BE2C (cell line): ENCODE measurements around the gene ICA1L.
"Not testable (repeated sequence)": the region's sequence is repeated elsewhere in the genome, so short reads cannot be mapped to it uniquely, and the experiment has no call there.

ENCODE experiments used
- DNase-seq: peaks from one replicate; pipeline ENCODE4 v3.0.0-alpha.2; 2020
- H3K27me3 ChIP-seq: fragments of 250-450 bp; sonication (Bioruptor Pico); 2 replicates; pipeline ENCODE4 v1.5.1; 2020; ENCODE audit warnings: mild to moderate bottlenecking
- H3K36me3 ChIP-seq: fragments of 250-450 bp; sonication (Bioruptor Pico); 2 replicates; pipeline ENCODE4 v1.5.1; 2020; ENCODE audit warnings: mild to moderate bottlenecking
- H3K4me1 ChIP-seq: fragments of 250-450 bp; sonication (Bioruptor Pico); 2 replicates; pipeline ENCODE4 v1.5.1; 2020
- H3K4me3 ChIP-seq: 2 replicates; pipeline ENCODE4 v1.5.1; 2011; ENCODE audit warnings: low read depth, low read length
- H3K9me3 ChIP-seq: fragments of 250-450 bp; sonication (Bioruptor Pico); 2 replicates; pipeline ENCODE4 v1.5.1; 2020
- CTCF ChIP-seq: IDR thresholded peaks from 2 replicates; pipeline ENCODE4 v1.5.1; 2012; ENCODE audit warnings: mild to moderate bottlenecking, low read depth, low read length

The ICA1L gene

GRCh38 chr2:202877699-202878098 lies 6.1 kb upstream of the ICA1L start:
- peaks cover 24% of the 10 kb centered on the region for H3K36me3 ChIP-seq
- no peaks in the 10 kb centered on the region for H3K4me1 ChIP-seq

GRCh38 chr2:202870431-202871299 lies 901 bp downstream of the ICA1L start:
- no peaks in the 10 kb centered on the region; the same call in 1 of the 2 replicates for H3K36me3 ChIP-seq
- DNase-seq, result peak; percentile 73
- no peaks in the 10 kb centered on the region for H3K27me3 ChIP-seq
- H3K4me1 ChIP-seq, result 0 out of 2 replicates have a peak, but pooled peaks cover 3% of the 10 kb centered on the region
- H3K4me3 ChIP-seq, result peak overlapping the region; percentile 94
- peak; percentile 76 for TF ChIP-seq CTCF
- H3K9me3 ChIP-seq, result no peaks in the 10 kb centered on the region

More at GRCh38 chr2:202877699-202878098, 6.1 kb upstream of the ICA1L start:
- Histone ChIP-seq H3K9me3 (no peaks in the 10 kb centered on the region), H3K27me3 (no peaks in the 10 kb centered on the region), H3K4me3 (no peak overlapping the region)
- DNase-seq, result no peak
- no peak for TF ChIP-seq CTCF

- TF ChIP-seq CTCF, result no peak
- no peak overlapping the region for H3K4me3 ChIP-seq
- no peak for DNase-seq
- H3K4me1 ChIP-seq, result peaks cover 9% of the 10 kb centered on the region
- H3K36me3 ChIP-seq, result no peaks in the 10 kb centered on the region
- H3K27me3 ChIP-seq, result no peaks in the 10 kb centered on the region
- H3K9me3 ChIP-seq, result no peaks in the 10 kb centered on the region
These were observed 9.6 kb downstream of the ICA1L start for GRCh38 chr2:202861987-202862386.

- Histone ChIP-seq H3K9me3 (no peaks in the 10 kb centered on the region), H3K4me3 (no peak overlapping the region), H3K4me1 (peaks cover 9% of the 10 kb centered on the region), H3K36me3 (no peaks in the 10 kb centered on the region), H3K27me3 (no peaks in the 10 kb centered on the region)
- TF ChIP-seq CTCF, result no peak
- DNase-seq, result no peak
These were observed 13.0 kb downstream of the ICA1L start for GRCh38 chr2:202858601-202859000.

GRCh38 chr2:202849343-202849742 lies 22.2 kb downstream of the ICA1L start:
- not testable (repeated sequence) for H3K4me1 ChIP-seq, H3K9me3 ChIP-seq, H3K36me3 ChIP-seq, H3K4me3 ChIP-seq, H3K27me3 ChIP-seq, DNase-seq

- no peak for TF ChIP-seq CTCF
- H3K4me3 ChIP-seq, result no peak overlapping the region
- no peak for DNase-seq
- H3K27me3 ChIP-seq, result no peaks in the 10 kb centered on the region
- no peaks in the 10 kb centered on the region for H3K9me3 ChIP-seq
- no peaks in the 10 kb centered on the region for H3K36me3 ChIP-seq
- peaks cover 4% of the 10 kb centered on the region for H3K4me1 ChIP-seq
These were observed 22.8 kb downstream of the ICA1L start for GRCh38 chr2:202848813-202849212.
